GM12891 (cell line): ENCODE results near the gene FIGN.

Experiments
- POLR2A ChIP-seq: IDR thresholded peaks from 2 replicates; pipeline ENCODE4 v1.6.1; 2011; ENCODE audit warnings: low read depth, low read length, control low read depth
- SPI1 ChIP-seq: IDR thresholded peaks from 2 replicates; pipeline ENCODE4 v1.6.1; 2011; ENCODE audit warnings: low read depth, low read length, control low read depth

DNA sequence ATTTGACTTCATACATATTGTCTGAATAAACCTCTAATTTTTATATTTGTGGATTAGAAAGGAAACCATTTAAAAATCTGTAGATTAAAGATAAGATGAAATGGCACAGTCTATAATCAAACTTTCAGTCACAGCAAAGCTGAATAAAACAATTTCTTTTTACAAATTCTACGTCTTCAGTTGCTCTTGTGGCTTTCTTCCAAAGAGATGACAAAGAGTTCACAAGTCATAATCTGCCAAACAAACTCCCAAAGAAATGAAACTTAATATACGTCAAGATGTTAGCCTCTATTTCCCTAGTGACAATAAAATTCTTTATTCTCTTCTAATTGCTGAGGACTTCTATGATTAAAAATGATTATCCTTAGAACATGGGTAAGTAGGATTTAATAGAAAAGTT, 66.3 kb downstream of the FIGN start:
- TF ChIP-seq SPI1 = no peak
- no peak for TF ChIP-seq POLR2A
